HepG2 (cell line): ENCODE data around the gene KANSL1L. TPM values are rescaled to one million over a fixed set of nuclear protein-coding genes. Genes with fewer than 3 reads are reported as not detected.

Experiments
- KDM4B ChIP-seq: sonication (generic); formaldehyde crosslinking; IDR thresholded peaks from 2 replicates; pipeline ENCODE4 v1.4.0; 2020; ENCODE audit warnings: missing genetic modification reagents
- NONO ChIP-seq, 2 experiments: fragments of 450-650 bp in 1 of 2; sonication (generic) in 1 of 2; formaldehyde crosslinking in 1 of 2; IDR thresholded peaks in 1 of 2; conservative IDR thresholded peaks in 1 of 2; 2 replicates each; pipeline versions ENCODE4 v1.6.1 to v1.8.0; 2017 to 2022; ENCODE audit warnings: mild to moderate bottlenecking in 1 of 2, missing genetic modification reagents in 1 of 2, moderate library complexity in 1 of 2
- SAP130 ChIP-seq: IDR thresholded peaks from 2 replicates; pipeline ENCODE4 v1.6.1; 2016; ENCODE audit warnings: low read depth
- TBX2 ChIP-seq: sonication (generic); formaldehyde crosslinking; IDR thresholded peaks from 2 replicates; pipeline ENCODE4 v1.5.0; 2020; ENCODE audit warnings: missing genetic modification reagents, mild to moderate bottlenecking, borderline replicate concordance
- WIZ ChIP-seq: sonication (generic); formaldehyde crosslinking; IDR thresholded peaks from 2 replicates; pipeline ENCODE4 v1.5.1; 2020; ENCODE audit warnings: mild to moderate bottlenecking, missing genetic modification reagents
- ZNF331 ChIP-seq: sonication (generic); formaldehyde crosslinking; IDR thresholded peaks from 2 replicates; pipeline ENCODE4 v1.4.0; 2020; ENCODE audit warnings: missing genetic modification reagents
- ZNF839 ChIP-seq: sonication (generic); formaldehyde crosslinking; IDR thresholded peaks from 2 replicates; pipeline ENCODE4 v1.4.0; 2020; ENCODE audit warnings: missing genetic modification reagents, mild to moderate bottlenecking, borderline replicate concordance
- polyA plus RNA-seq, 8 experiments: library from polyadenylated mRNA; depleted of rRNA in 3 of 8; stranded (reverse) in 7 of 8; unstranded in 1 of 8; fragments of >200 nt; fragmentation: Illumina TruSeq in 4 of 8; extraction: Trizol in 4 of 8; gene quantifications; 2 replicates each; pipeline versions ENCODE4 v1.2.1 to v1.2.3, GENCODE V29; 2011 to 2016; ENCODE audit warnings: low read depth in 4 of 8, missing spikeins in 1 of 8, mixed read lengths in 1 of 8; ENCODE audit not compliant: insufficient read depth in 1 of 8
- total RNA-seq, 5 experiments: library from RNA; depleted of rRNA; stranded (reverse); fragments of >200 nt; fragmentation: Illumina TruSeq; extraction: Trizol; gene quantifications; 2 replicates each; pipeline ENCODE4 v1.2.3, GENCODE V29; 2016; ENCODE audit warnings: low read depth in 1 of 5
- TF ChIP-seq, protein P1 (sequence below), 2 experiments: sonication (generic) in 1 of 2; formaldehyde crosslinking in 1 of 2; IDR thresholded peaks; 2 replicates each; pipeline versions ENCODE4 v1.6.1 to v1.9.0; 2014 to 2022; ENCODE audit warnings: antibody characterized with exemption in 1 of 2, borderline replicate concordance in 1 of 2, inconsistent platforms in 1 of 2, low read depth in 1 of 2, missing genetic modification reagents in 1 of 2
- TF ChIP-seq, protein P2 (sequence below): sonication (generic); formaldehyde crosslinking; IDR thresholded peaks from 2 replicates; pipeline ENCODE4 v1.8.1; 2023; ENCODE audit warnings: mild to moderate bottlenecking, inconsistent platforms, moderate library complexity, missing genetic modification reagents, borderline replicate concordance
- TF ChIP-seq, protein P3 (sequence below): sonication (generic); formaldehyde crosslinking; IDR thresholded peaks from 2 replicates; pipeline ENCODE4 v1.5.0; 2020; ENCODE audit warnings: missing genetic modification reagents
- TF ChIP-seq, protein P4 (sequence below): fragments of 450-650 bp; IDR thresholded peaks from 2 replicates; pipeline ENCODE4 v1.6.1; 2016
- TF ChIP-seq, protein P5 (sequence below): sonication (generic); formaldehyde crosslinking; IDR thresholded peaks from 2 replicates; pipeline ENCODE4 v1.5.1; 2020; ENCODE audit warnings: missing genetic modification reagents, mild to moderate bottlenecking, borderline replicate concordance

KANSL1L gene
- total and polyA plus RNA-seq, 2 of the 13 experiments (the other 11 are each of a cell fraction or from before 2014, with no cell fraction given), result 5.4 to 10.3 TPM

DNA sequence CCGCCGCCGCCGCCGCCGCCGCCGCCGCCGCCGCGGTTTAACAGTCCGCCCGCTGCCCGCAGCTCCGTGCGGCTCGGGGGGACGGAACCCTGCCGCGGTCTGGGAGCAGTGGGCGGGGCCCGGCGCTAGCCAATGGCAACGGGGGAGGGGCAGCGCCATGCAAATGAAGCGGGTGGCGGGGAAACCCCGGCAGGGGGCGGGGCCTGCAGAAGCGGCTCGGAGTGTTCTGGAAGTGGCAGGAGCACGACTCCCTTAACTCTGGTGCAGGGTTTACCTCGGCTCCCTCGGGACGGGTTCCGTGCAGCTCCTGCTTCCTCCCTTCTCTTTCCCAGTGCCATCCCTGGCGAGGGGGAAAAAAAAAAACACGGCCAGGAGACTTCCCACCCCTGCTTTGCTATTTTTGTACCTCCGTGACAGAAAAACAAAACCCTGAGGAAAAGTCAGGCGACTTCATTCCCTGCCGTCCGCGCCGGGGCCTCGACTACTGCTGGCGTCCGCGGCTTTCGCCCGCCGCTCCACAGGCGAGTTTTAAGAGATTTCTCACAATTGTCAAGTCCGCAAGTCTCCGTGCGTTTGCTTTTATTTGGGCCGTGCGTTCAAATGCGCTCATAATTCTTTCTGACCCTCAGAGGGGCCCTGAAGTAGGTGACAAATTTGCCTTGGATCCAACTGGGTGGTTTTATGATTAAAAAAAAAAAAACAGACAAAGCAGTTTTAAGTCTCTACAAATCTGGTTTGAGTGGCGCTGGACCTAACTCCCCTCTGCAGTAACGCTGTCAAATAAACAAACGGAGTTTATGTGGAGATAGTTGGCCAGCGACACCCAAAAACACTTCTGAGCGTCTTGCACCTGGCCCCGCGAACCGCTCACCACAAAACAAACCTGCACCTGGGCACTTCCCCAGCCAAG lies at the start of gene KANSL1L (continued):
- TF ChIP-seq, protein P1, sequence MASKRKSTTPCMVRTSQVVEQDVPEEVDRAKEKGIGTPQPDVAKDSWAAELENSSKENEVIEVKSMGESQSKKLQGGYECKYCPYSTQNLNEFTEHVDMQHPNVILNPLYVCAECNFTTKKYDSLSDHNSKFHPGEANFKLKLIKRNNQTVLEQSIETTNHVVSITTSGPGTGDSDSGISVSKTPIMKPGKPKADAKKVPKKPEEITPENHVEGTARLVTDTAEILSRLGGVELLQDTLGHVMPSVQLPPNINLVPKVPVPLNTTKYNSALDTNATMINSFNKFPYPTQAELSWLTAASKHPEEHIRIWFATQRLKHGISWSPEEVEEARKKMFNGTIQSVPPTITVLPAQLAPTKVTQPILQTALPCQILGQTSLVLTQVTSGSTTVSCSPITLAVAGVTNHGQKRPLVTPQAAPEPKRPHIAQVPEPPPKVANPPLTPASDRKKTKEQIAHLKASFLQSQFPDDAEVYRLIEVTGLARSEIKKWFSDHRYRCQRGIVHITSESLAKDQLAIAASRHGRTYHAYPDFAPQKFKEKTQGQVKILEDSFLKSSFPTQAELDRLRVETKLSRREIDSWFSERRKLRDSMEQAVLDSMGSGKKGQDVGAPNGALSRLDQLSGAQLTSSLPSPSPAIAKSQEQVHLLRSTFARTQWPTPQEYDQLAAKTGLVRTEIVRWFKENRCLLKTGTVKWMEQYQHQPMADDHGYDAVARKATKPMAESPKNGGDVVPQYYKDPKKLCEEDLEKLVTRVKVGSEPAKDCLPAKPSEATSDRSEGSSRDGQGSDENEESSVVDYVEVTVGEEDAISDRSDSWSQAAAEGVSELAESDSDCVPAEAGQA (IDR thresholded peaks at IDR 0.05; ENCODE audit: low read depth), result no peak
- TF ChIP-seq, protein P1 (CRISPR knock-in tag; IDR thresholded peaks at IDR 0.05; ENCODE audit: borderline replicate concordance), result no peak
- TF ChIP-seq, protein P2, sequence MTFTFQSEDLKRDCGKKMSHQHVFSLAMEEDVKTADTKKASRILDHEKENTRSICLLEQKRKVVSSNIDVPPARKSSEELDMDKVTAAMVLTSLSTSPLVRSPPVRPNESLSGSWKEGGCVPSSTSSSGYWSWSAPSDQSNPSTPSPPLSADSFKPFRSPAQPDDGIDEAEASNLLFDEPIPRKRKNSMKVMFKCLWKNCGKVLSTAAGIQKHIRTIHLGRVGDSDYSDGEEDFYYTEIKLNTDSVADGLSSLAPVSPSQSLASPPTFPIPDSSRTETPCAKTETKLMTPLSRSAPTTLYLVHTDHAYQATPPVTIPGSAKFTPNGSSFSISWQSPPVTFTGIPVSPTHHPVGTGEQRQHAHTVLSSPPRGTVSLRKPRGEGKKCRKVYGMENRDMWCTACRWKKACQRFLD (CRISPR knock-in tag), result 0 out of 2 replicates have a peak, but pooled peaks have one; percentile 72
- TF ChIP-seq, protein P3, sequence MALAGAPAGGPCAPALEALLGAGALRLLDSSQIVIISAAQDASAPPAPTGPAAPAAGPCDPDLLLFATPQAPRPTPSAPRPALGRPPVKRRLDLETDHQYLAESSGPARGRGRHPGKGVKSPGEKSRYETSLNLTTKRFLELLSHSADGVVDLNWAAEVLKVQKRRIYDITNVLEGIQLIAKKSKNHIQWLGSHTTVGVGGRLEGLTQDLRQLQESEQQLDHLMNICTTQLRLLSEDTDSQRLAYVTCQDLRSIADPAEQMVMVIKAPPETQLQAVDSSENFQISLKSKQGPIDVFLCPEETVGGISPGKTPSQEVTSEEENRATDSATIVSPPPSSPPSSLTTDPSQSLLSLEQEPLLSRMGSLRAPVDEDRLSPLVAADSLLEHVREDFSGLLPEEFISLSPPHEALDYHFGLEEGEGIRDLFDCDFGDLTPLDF, result peak; percentile 43
- peak; percentile 75 for TF ChIP-seq SAP130 (CRISPR knock-in tag)
- no peak for TF ChIP-seq ZNF839 (CRISPR knock-in tag)
- peak; percentile 30 for TF ChIP-seq ZNF331 (CRISPR knock-in tag)
- peak; percentile 61; the same call in 1 of the 2 replicates for TF ChIP-seq TBX2 (CRISPR knock-in tag)
- TF ChIP-seq, protein P4, sequence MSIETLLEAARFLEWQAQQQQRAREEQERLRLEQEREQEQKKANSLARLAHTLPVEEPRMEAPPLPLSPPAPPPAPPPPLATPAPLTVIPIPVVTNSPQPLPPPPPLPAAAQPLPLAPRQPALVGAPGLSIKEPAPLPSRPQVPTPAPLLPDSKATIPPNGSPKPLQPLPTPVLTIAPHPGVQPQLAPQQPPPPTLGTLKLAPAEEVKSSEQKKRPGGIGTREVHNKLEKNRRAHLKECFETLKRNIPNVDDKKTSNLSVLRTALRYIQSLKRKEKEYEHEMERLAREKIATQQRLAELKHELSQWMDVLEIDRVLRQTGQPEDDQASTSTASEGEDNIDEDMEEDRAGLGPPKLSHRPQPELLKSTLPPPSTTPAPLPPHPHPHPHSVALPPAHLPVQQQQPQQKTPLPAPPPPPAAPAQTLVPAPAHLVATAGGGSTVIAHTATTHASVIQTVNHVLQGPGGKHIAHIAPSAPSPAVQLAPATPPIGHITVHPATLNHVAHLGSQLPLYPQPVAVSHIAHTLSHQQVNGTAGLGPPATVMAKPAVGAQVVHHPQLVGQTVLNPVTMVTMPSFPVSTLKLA, result 0 out of 2 replicates have a peak, but pooled peaks have one; percentile 11
- no peak for TF ChIP-seq NONO (IDR thresholded peaks at IDR 0.05)
- peak; percentile 61 for TF ChIP-seq NONO (CRISPR knock-in tag; conservative IDR thresholded peaks at IDR 0.05)
- 0 out of 2 replicates have a peak, but pooled peaks have one; percentile 24 for TF ChIP-seq WIZ (CRISPR knock-in tag)
- TF ChIP-seq KDM4B (CRISPR knock-in tag), result peak; percentile 65; the same call in 1 of the 2 replicates
- TF ChIP-seq, protein P5, sequence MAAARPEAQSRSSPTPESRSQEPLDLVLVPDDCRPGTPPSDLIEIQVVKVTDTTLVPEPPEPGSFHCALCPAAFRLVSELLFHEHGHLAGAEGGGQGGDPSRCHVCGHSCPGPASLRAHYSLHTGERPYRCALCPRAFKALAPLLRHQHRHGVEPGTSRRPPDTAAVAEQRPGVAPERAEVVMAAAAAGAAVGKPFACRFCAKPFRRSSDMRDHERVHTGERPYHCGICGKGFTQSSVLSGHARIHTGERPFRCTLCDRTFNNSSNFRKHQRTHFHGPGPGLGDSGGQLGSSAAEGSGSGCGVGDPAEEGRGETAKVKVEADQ (CRISPR knock-in tag), result no peak
